Activated naive CD4-positive, alpha-beta T cell treated with anti-CD3 and anti-CD28 coated beads, Interleukin-2, amount 50 U/mL, for 72 hours (primary cell): ENCODE measurements around the gene CD34. TPM values are rescaled to one million over a fixed set of nuclear protein-coding genes. Genes with fewer than 3 reads are reported as not detected.
"Not testable (repeated sequence)": the region's sequence is repeated elsewhere in the genome, so short reads cannot be mapped to it uniquely, and the experiment has no call there.

Source experiments
- ATAC-seq, 2 donors: fragments of 150-1000 bp; cut with Tn5 transposase; 2 replicates each; pipeline ENCODE4 v1.10.0; 2021; ENCODE audit warnings: mild to moderate bottlenecking in 2 of 2, moderate library complexity in 2 of 2
- DNase-seq, 2 donors: peaks; one replicate each; pipeline ENCODE4 v3.0.0; 2021 to 2022; ENCODE audit warnings: low spot score in 2 of 2
- H3K27ac Mint-ChIP-seq, 2 donors: one replicate each; pipeline ENCODE4 v1.8.0; 2022; ENCODE audit warnings: mild to moderate bottlenecking in 2 of 2, mixed read lengths in 2 of 2
- H3K36me3 Mint-ChIP-seq, 2 donors: one replicate each; pipeline ENCODE4 v1.8.0; 2022; ENCODE audit warnings: mixed read lengths in 2 of 2
- H3K9me3 Mint-ChIP-seq, 2 donors: one replicate each; pipeline ENCODE4 v1.8.0; 2022; ENCODE audit warnings: mixed read lengths in 2 of 2
- total RNA-seq, 2 donors: library from RNA; stranded (reverse); gene quantifications; one replicate each; pipeline ENCODE4 v1.2.3, GENCODE V29; 2022

The CD34 gene
- total RNA-seq, 2 donors from 2014 or later = 0.07 to 0.16 TPM

GRCh38 chr1:207941665-207942064, 30.7 kb upstream of the CD34 start:
- no peak for DNase-seq
- H3K36me3 Mint-ChIP-seq = no peaks in the 10 kb centered on the region
- H3K9me3 Mint-ChIP-seq = no peaks in the 10 kb centered on the region
- ATAC-seq = no peak
- H3K27ac Mint-ChIP-seq = no peak overlapping the region

GRCh38 chr1:207938016-207938415, 27.1 kb upstream of the CD34 start:
- Mint-ChIP-seq H3K27ac (no peak overlapping the region), H3K9me3 (no peaks in the 10 kb centered on the region), H3K36me3 (no peaks in the 10 kb centered on the region)
- ATAC-seq (no peak), DNase-seq (no peak)

- Mint-ChIP-seq H3K36me3 (no peaks in the 10 kb centered on the region), H3K9me3 (no peaks in the 10 kb centered on the region), H3K27ac (no peak overlapping the region)
- ATAC-seq (no peak), DNase-seq (no peak)
These were observed 26.3 kb upstream of the CD34 start for GRCh38 chr1:207937204-207937603.

GRCh38 chr1:207935166-207935583, 24.2 kb upstream of the CD34 start:
- ATAC-seq (no peak), DNase-seq (no peak)
- Mint-ChIP-seq H3K36me3 (no peaks in the 10 kb centered on the region), H3K9me3 (no peaks in the 10 kb centered on the region), H3K27ac (no peak overlapping the region)

- H3K36me3 Mint-ChIP-seq = no peaks in the 10 kb centered on the region
- no peak for DNase-seq
- no peaks in the 10 kb centered on the region for H3K9me3 Mint-ChIP-seq
- no peak for ATAC-seq
- no peak overlapping the region for H3K27ac Mint-ChIP-seq
These were observed 22.4 kb upstream of the CD34 start for GRCh38 chr1:207933205-207933800.

- DNase-seq = no peak
- no peak for ATAC-seq
- H3K9me3 Mint-ChIP-seq = no peaks in the 10 kb centered on the region
These were observed 16.1 kb upstream of the CD34 start for GRCh38 chr1:207926984-207927383.

GRCh38 chr1:207925969-207926368, 15.0 kb upstream of the CD34 start:
- not testable (repeated sequence) for H3K27ac Mint-ChIP-seq, H3K9me3 Mint-ChIP-seq, ATAC-seq, H3K36me3 Mint-ChIP-seq, DNase-seq

More at GRCh38 chr1:207926984-207927383, 16.1 kb upstream of the CD34 start:
- no peaks in the 10 kb centered on the region for H3K36me3 Mint-ChIP-seq
- H3K27ac Mint-ChIP-seq = no peak overlapping the region

GRCh38 chr1:207925210-207925609, 14.3 kb upstream of the CD34 start:
- no peak for ATAC-seq
- Mint-ChIP-seq H3K9me3 (no peaks in the 10 kb centered on the region), H3K36me3 (no peaks in the 10 kb centered on the region), H3K27ac (no peak overlapping the region)
- no peak for DNase-seq

- ATAC-seq (no peak), DNase-seq (no peak)
- no peaks in the 10 kb centered on the region for H3K9me3 Mint-ChIP-seq
- H3K36me3 Mint-ChIP-seq = no peaks in the 10 kb centered on the region
- H3K27ac Mint-ChIP-seq = no peak overlapping the region
These were observed 12.6 kb upstream of the CD34 start for GRCh38 chr1:207923561-207923960.

GRCh38 chr1:207923121-207923520, 12.2 kb upstream of the CD34 start:
- no peak for DNase-seq
- no peak for ATAC-seq
- no peaks in the 10 kb centered on the region for H3K9me3 Mint-ChIP-seq
- no peaks in the 10 kb centered on the region for H3K36me3 Mint-ChIP-seq
- peak overlapping the region in 1 of 2 donors; percentile 5 for H3K27ac Mint-ChIP-seq

- no peaks in the 10 kb centered on the region for H3K36me3 Mint-ChIP-seq
- H3K9me3 Mint-ChIP-seq = no peaks in the 10 kb centered on the region
- DNase-seq (no peak), ATAC-seq (no peak)
- H3K27ac Mint-ChIP-seq = peak overlapping the region in 1 of 2 donors; percentile 5
These were observed 11.6 kb upstream of the CD34 start for GRCh38 chr1:207922554-207922953.

- H3K27ac Mint-ChIP-seq = no peak overlapping the region
- ATAC-seq (no peak), DNase-seq (no peak)
- no peaks in the 10 kb centered on the region for H3K9me3 Mint-ChIP-seq
- H3K36me3 Mint-ChIP-seq = no peaks in the 10 kb centered on the region
These were observed 10.4 kb upstream of the CD34 start for GRCh38 chr1:207921321-207921720.

GRCh38 chr1:207920444-207921021, 9.6 kb upstream of the CD34 start:
- H3K9me3 Mint-ChIP-seq = no peaks in the 10 kb centered on the region
- ATAC-seq = no peak
- no peak overlapping the region for H3K27ac Mint-ChIP-seq
- H3K36me3 Mint-ChIP-seq = no peaks in the 10 kb centered on the region
- DNase-seq = no peak

- H3K27ac Mint-ChIP-seq = peak overlapping the region in 1 of 2 donors; percentile 34
- DNase-seq (no peak), ATAC-seq (no peak)
- no peaks in the 10 kb centered on the region for H3K9me3 Mint-ChIP-seq
- H3K36me3 Mint-ChIP-seq = no peaks in the 10 kb centered on the region
These were observed 8.7 kb upstream of the CD34 start for GRCh38 chr1:207919523-207920170.

GRCh38 chr1:207918581-207918980, 7.7 kb upstream of the CD34 start:
- Mint-ChIP-seq H3K9me3 (no peaks in the 10 kb centered on the region), H3K36me3 (no peaks in the 10 kb centered on the region), H3K27ac (no peak overlapping the region)
- DNase-seq (no peak), ATAC-seq (no peak)

GRCh38 chr1:207918011-207918410, 7.1 kb upstream of the CD34 start:
- DNase-seq = no peak
- no peak overlapping the region for H3K27ac Mint-ChIP-seq
- H3K36me3 Mint-ChIP-seq = no peaks in the 10 kb centered on the region
- no peaks in the 10 kb centered on the region for H3K9me3 Mint-ChIP-seq
- no peak for ATAC-seq

- no peak for ATAC-seq
- no peak for DNase-seq
- H3K9me3 Mint-ChIP-seq = no peaks in the 10 kb centered on the region
- no peak overlapping the region for H3K27ac Mint-ChIP-seq
- H3K36me3 Mint-ChIP-seq = no peaks in the 10 kb centered on the region
These were observed 6.2 kb upstream of the CD34 start for GRCh38 chr1:207917080-207917479.

GRCh38 chr1:207913951-207914350, 3.0 kb upstream of the CD34 start:
- ATAC-seq (no peak), DNase-seq (no peak)
- Mint-ChIP-seq H3K36me3 (peaks cover 6 to 16% of the 10 kb centered on the region in 2 donors), H3K9me3 (no peaks in the 10 kb centered on the region), H3K27ac (no peak overlapping the region)
